AG04450 (cell line): ENCODE data around the gene FKBP14. TPM values are rescaled to one million over a fixed set of nuclear protein-coding genes. Genes with fewer than 3 reads are reported as not detected.

Experiments used
- CTCF ChIA-PET: fragments of 300-600, 350-600 bp; formaldehyde crosslinking; extraction: SDS; loops from one replicate; lab custom pipeline; 2022; ENCODE audit warnings: antibody characterized with exemption, inconsistent platforms; lab: Charles Lee
- POLR2A ChIA-PET: fragments of 350-600 bp; formaldehyde crosslinking; extraction: SDS; loops from one replicate; lab custom pipeline; 2021; ENCODE audit warnings: antibody characterized with exemption, inconsistent platforms; lab: Yijun Ruan, JAX
- DNase-seq: peaks from one replicate; pipeline ENCODE4 v3.0.0-alpha.2; 2011; ENCODE audit warnings: low read depth, low spot score
- H3K27ac ChIP-seq: one replicate; pipeline ENCODE4 v1.5.1; 2012; ENCODE audit warnings: low read depth, low read length, control low read depth
- H3K27me3 ChIP-seq: one replicate; pipeline ENCODE4 v1.6.0; 2012; ENCODE audit warnings: low read length; ENCODE audit not compliant: control insufficient read depth, insufficient read depth
- H3K4me3 ChIP-seq: 2 replicates; pipeline ENCODE4 v1.5.1; 2011; ENCODE audit warnings: mild to moderate bottlenecking, low read depth, low read length, control low read depth
- H3K9me3 ChIP-seq: 2 replicates; pipeline ENCODE4 v1.5.1; 2012; ENCODE audit warnings: low read length; ENCODE audit not compliant: control insufficient read depth, insufficient read depth
- polyA plus RNA-seq: library from polyadenylated mRNA; depleted of rRNA; stranded (reverse); fragments of >200 nt; gene quantifications from 2 replicates; pipeline ENCODE4 v1.2.3, GENCODE V29; 2011
- TF ChIP-seq, protein P1 (sequence below): IDR thresholded peaks from 2 replicates; pipeline ENCODE4 v1.5.1; 2011; ENCODE audit warnings: low read depth, low read length, control low read depth, inconsistent platforms

Gene FKBP14
- polyA plus RNA-seq, 1 experiment: 54.6 TPM

GRCh38 chr7:30047124-30047523 lies 20.6 kb upstream of the FKBP14 start:
- Histone ChIP-seq H3K27me3 (no peaks in the 10 kb centered on the region), H3K4me3 (no peak overlapping the region), H3K9me3 (no peaks in the 10 kb centered on the region), H3K27ac (no peak overlapping the region)
- no peak for DNase-seq
- ChIA-PET CTCF (interaction anchor here (1.6 kb wide), 1 partner anchor 15 kb away, joined by 6 read pairs; no protein-coding TSS in a partner anchor), POLR2A (no interaction called here)
- TF ChIP-seq, protein P1, sequence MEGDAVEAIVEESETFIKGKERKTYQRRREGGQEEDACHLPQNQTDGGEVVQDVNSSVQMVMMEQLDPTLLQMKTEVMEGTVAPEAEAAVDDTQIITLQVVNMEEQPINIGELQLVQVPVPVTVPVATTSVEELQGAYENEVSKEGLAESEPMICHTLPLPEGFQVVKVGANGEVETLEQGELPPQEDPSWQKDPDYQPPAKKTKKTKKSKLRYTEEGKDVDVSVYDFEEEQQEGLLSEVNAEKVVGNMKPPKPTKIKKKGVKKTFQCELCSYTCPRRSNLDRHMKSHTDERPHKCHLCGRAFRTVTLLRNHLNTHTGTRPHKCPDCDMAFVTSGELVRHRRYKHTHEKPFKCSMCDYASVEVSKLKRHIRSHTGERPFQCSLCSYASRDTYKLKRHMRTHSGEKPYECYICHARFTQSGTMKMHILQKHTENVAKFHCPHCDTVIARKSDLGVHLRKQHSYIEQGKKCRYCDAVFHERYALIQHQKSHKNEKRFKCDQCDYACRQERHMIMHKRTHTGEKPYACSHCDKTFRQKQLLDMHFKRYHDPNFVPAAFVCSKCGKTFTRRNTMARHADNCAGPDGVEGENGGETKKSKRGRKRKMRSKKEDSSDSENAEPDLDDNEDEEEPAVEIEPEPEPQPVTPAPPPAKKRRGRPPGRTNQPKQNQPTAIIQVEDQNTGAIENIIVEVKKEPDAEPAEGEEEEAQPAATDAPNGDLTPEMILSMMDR: no peak

DNA sequence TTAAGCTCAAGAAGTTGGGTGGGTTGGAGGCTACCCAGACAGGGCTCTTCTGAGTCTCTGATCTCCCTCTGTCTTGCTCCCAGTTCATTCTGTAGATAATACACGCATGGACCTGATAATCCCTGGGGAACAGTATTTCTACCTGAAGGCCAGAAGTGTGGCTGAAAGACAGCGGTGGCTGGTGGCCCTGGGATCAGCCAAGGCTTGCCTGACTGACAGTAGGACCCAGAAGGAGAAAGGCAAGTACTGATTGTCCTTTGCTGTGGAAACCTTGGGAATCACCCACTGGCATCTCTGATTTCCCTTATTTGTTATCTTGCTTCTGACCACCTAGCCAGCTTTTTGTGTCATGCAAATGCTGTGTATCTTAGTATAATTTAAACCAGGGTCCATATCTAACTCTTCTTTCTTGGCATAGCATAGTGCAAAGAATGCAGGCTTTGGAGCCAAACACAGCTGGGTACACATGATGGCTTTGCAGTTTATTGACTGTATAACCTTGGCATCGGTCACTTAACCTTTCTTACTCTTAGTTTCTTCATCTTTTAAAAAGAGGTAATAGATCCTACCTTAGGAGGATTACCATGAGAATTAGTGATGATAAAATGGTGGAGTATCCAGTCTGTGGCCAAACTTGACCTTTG lies 19.7 kb upstream of the FKBP14 start:
- Histone ChIP-seq H3K27ac (no peak overlapping the region), H3K9me3 (no peaks in the 10 kb centered on the region), H3K4me3 (no peak overlapping the region), H3K27me3 (no peaks in the 10 kb centered on the region)
- TF ChIP-seq, protein P1: no peak
- ChIA-PET CTCF (interaction anchor here (0.6 to 1.0 kb wide), 4 partner anchors 17 to 431 kb away, joined by 3 read pairs; no protein-coding TSS in a partner anchor), POLR2A (no interaction called here)
- DNase-seq: no peak

DNA sequence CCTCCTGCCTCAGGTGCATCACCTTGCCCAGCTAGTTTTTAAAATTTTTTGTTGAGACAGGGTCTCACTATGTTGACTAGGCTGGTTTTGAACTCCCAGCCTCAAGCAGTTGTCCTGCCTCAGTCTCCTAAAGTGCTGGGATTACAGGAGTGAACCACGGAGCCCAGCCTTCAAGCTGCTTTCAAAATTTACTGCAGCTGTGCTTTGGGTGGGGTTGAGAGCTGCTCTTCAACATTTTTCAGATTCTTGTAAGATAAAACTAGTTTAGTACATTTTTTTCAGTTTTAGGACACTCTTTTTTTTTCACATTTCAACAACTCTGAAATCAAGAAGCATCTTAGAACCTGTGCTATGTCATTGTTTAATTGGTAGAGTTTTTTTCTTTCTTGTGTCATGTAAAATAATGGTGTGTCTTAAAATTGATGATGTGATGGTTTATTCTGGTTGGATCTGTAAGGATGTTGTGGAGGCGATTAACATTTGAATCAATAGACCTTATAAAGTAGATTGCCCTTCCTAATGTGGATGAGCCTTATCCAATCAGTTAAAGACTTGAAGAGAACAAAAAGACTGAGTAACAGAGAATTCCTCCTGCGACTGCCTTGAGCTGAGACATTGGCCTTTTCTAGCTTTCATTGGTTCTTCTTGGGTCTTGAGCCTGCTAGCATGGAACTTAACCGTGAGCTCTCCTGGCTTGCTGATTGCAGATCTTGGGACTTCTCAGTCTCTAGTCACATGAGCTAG lies 15.2 kb upstream of the FKBP14 start:
- no peak overlapping the region for H3K4me3 ChIP-seq
- ChIA-PET CTCF (interaction anchor here (0.7 to 1.8 kb wide), 3 partner anchors 21 to 294 kb away, joined by 9 to 10 read pairs (median 10); no protein-coding TSS in a partner anchor), POLR2A (no interaction called here)
- TF ChIP-seq, protein P1: no peak
- no peak for DNase-seq
- no peak overlapping the region for H3K27ac ChIP-seq
- no peaks in the 10 kb centered on the region for H3K27me3 ChIP-seq
- H3K9me3 ChIP-seq: no peaks in the 10 kb centered on the region

DNA sequence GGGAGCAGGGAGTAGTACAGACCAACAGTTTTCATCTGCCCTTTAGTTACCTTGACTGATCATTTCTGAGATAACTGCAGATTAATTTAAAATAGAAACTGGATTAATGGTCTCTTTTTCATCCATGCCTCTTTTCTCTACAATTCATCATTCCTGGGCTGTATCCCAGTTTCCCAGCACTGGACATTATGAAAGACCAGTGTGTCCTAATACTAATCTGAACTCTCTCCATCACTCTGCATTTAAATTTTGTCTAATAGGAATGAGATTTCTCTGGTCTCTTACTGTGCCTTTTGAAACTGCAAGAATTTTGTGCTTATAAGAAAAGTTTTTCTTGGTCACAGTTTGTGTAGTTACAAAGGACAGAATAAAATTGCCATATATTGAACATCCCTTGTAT lies 14.4 kb upstream of the FKBP14 start:
- CTCF ChIA-PET: interaction anchor here (0.7 to 1.8 kb wide), 4 partner anchors 21 to 293 kb away, joined by 4 to 10 read pairs (median 10); no protein-coding TSS in a partner anchor

More for the DNA sequence above, 14.4 kb upstream of the FKBP14 start:
- H3K4me3 ChIP-seq: no peak overlapping the region
- POLR2A ChIA-PET: no interaction called here
- no peak for DNase-seq
- TF ChIP-seq, protein P1: no peak
- H3K9me3 ChIP-seq: no peaks in the 10 kb centered on the region
- H3K27me3 ChIP-seq: no peaks in the 10 kb centered on the region
- H3K27ac ChIP-seq: no peak overlapping the region
